Suppressor macrophage treated with lipopolysaccharide for 4 hours (primary cell): Measurements from ENCODE around the gene RER1.

Experiments
- DNase-seq: peaks from one replicate; pipeline ENCODE4 v3.0.0-alpha.2; 2020

Gene RER1

DNA sequence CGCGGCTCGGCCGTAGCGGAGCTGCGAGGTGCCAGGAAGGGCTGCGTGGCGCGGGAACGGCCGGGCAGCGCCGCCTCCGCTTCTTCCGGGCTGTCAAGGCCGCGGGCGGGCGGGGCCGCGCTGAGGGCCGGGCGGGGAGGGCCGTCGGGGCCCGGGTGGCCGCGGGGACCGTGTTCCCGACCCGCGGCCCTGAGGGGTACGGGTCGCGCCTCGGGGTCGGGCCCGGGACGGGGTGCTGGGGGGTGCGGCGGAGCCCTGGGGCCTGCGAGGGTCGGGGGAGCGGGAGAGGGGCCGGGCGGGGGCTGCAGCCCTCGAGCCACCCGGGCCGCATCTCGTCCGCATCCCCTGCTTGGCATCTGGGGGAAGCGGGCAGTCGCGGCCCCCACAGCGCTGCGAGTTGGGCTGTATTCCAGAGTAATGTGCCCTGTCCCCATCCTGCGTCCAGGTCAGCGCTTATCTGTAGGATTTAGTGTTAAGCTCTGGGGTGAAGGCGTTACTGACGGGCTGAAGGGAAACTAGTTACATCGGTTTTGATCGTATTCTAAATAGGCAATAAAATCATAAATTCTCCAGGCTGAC, 379 bp downstream of the RER1 start:
- DNase-seq, result no peak

DNA sequence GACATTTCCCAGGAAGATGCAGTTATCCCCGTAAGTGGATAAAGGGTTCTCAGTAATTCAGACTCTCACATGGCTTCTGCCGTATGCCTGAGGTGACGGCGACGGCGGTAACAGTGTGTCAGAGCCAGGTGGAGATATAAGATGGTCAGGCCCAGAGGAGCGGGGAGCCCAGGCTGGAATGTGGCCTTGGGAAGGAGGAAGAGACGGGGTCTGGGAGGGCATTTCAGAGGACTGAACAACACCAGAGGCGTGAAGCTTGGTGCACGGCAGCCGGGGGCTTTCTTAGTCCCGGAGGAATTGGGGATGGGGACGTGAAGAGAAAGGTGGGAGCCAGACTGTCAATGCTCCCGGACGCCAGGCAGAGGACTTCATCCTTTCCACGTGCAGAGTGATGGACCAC, 1.0 kb downstream of the RER1 start:
- no peak for DNase-seq

DNA sequence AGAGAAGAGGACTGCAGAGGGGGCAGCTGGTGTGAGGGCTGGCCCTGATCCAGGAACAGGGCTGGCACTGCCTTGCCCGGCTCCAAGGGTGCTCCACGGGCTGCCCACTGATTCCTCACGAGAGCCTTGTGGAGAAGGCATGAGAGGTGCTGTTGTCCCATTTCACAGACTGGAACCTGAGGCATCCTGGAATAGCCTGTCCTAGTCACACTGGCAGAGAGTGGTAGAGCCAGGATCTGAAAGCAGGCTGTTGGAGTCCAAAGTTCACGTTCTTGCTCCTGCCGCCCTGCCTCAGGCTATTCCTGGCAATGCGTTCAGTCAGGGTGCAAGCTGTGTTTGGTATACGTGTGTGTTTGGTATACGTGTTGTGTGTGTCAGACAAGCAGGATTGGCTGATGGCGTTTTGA, 1.8 kb downstream of the RER1 start:
- DNase-seq, result no peak

DNA sequence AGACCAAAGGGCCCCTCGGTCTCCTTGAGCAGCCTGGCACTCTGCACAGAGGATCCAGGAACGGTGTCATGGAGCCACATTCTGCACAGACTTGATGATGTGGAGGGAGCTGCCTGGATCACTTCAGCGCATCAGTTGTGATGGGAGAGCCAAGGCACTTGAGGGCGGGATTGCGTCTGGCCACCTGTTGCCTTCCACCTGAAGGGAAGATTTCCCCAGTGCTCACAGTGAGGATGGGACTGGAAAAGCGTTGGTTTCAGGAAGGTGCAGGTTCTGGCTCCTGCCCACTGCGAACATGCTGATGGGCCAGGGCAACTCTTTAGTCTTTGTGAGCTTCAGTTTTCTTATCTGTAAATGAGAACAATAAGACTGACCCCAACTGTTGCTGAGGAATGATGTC, 2.6 kb downstream of the RER1 start:
- no peak for DNase-seq

DNA sequence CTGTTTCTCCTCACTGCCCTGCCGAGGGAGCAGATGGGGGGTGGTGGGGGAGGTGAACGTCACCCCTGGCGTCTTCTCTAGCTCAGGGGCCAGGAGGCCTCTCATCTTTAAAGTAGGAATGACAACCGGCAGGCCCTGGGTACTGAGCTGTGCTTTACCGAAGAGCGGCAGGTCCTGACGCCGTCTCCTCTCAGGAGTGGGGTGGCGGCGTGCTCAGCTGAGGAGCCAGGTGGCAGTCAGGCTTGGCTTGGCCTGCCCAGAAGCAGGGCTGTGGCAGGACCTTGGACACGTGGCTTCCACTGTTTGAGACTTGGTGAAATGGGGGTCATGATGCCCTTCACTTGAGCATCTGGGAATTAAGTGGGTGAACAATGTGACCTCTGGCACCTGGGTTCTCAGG, 3.1 kb downstream of the RER1 start:
- DNase-seq, result no peak

DNA sequence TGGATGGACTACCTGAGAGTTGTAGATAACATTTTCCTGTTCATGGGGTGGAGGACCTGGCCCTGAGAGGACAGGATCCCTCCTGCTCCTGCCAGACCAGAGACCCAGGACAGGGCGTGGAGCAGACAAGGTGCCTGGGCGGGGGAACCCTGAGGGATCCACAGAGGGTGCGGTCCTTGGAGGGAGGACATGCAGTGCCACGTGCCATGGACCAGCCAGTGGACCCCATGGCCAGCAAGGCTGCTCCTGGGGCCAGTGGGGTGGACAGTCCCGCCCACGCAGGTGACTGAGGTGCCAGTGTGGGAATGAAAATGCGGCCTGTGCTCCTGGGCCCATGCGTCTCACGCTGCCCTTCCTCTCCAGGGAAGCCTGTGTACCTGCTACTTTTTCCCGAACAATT, 3.6 kb downstream of the RER1 start:
- no peak for DNase-seq

DNA sequence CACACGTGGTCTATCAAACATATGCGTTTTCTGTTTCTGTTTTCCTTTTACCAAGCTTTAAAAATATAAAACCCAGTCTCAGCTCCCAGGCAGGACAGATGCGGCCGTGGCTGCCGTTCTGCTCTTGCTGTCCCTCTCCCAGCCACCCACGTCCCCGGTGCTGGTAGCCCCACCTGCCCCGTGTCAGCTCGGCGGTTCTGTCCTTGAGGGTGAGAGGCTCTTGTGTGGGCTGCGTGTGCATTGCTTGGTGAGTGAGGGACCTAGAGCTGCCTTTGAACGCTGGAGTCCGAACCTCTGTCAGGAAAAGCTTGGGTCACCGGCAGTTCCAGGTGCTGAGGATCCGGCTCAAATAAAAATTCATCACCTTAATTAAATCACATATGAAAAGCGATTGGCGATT, 4.4 kb downstream of the RER1 start:
- no peak for DNase-seq

DNA sequence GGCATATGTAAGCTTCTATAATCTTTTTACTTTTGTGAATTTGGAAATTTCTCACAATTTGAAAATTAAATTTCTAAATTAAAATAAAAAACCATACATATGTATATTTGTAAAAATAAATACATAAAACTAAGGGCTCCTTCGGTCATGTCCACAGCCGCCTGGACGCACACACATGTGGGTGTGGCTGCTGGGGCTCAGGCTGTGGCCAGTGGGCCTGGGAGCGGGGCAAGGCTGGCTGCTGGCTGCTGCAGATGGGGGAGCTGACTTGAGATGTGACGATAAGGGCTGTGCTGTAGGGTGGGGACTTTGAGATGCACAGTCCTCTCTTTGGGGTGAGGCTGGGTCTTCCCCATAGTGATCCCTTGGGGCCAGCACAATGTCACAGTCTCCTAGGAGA, 4.8 kb downstream of the RER1 start:
- DNase-seq, result no peak

DNA sequence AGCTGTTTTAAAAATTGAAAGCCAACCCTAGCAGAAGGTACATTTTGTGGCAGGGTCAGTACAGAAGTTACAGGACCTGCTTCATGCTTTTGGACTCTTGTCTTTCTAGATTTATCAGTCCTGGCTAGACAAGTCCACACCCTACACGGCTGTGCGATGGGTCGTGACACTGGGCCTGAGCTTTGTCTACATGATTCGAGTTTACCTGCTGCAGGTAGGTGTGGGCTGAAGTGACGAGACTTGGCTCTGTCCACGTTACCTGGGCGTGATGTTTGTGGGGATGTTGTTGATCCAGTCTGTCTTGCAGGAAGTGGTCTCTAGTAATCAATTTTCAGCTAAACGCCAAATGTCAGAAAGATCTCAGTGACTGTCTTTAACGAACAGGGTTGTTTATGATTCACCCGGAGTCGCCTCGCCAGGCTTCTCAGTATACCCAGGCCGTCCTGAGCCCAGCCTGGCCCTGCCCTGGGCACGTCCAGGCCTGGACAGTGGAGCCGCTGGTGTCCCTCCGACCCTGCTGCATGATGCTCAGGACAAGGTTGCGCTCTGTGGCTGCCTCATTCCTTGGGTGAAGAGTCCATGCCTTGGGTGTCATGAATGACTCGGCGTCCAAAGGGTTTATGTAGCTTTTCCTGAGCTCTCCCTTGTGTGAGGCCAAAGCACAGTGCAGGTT, 5.5 kb downstream of the RER1 start:
- DNase-seq, result no peak

DNA sequence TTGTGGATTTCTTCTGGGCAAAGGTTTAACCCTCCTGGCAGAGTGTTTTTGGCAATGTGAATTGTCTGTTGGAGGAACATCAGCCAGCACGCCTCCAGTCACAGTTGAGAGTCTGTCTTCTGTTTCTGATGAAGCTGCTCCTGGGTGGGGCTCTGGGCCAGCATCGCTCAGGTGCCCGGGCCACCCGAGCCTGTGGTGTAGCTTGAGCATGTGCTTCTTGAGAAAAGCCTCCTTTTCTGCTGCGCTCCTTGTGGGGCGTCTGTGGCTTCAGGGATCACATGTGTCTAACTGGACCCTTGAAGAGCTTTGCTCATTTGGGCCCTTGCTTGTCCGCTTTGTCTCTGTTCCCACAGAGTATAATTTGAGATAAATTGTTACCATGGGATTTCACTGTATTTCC, 7.2 kb downstream of the RER1 start:
- no peak for DNase-seq

DNA sequence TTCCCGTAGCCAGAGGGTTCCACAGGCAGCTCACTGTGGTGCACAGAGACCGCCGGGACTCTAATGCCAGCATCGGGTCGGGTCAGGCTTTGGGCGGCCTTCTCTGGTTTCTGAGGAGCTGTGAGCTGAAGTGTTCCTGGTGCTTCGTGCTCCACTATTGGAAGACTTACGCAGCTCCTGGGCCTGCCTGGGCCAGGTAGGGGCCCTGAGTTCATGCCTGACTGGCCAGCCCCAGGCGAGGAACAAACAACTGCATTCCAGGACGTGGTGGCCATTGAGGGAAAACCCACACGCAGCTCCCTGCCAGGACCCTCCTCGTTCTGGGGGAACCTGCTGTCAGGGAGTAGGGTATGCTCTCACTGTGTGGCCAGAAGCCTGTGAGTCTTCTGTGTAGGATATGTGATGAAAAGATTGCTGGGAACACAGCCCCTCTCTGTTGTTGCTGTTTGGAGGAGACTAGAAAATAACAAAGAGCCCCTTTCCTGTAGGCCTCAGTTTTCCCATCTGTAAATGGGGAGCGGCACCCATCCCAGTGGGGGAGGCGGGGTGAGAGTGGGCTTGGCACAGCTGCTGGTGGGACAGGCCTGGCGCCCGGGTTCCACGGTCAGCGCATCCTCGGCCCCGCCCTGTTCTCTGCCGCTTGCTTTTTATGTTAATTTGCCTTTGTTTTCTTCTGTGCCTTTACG, 8.4 kb downstream of the RER1 start:
- DNase-seq, result no peak

DNA sequence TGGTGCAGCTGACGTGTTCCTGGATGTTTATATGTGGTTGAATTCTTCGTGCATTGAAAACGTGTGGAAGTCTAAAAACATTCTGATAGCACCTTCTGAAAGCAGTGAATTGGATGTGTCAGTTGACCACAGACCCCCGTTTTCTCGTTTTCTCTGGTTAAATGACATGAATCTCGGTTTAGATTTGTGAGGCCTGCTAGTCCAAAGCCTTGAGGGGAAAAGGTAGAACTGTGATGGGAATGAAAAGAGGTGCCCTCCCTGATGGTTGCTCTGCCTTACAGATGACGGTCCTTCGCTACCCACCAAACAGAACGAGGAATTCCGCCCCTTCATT, 8.9 kb downstream of the RER1 start:
- DNase-seq, result no peak

DNA sequence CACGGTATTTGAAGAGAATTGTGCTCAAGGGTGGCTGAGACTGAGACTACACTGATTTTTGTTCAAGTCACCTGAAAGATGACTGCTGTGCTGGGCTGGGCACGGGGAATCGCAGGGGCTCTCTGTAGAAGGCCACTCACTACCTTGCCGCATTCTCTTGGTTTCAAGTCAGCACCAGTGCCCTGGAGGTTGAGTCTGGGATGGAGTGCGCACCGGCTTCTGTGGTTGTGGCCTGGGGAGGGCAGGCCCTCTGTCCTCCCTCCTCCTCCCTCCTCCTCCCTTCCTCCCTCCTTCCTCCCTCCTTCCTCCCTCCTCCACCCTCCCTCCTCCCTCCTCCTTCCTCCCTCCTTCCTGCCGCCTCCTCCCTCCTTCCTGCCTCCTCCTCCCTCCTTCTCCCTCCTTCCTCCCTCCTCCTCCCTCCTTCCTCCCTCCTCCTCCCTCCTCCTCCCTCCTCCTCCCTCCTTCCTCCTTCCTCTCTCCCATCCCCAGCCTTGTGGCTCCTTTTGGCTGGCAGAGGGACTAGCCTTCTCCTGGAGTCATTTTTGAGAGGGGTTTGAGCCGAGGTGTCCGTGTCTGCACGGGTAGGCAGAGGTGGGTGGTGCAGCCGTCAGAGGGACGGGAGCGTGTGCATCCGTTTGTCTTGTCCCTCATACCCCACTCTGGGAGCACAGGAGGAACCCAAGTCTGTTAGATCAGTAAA, 9.5 kb downstream of the RER1 start:
- no peak for DNase-seq

DNA sequence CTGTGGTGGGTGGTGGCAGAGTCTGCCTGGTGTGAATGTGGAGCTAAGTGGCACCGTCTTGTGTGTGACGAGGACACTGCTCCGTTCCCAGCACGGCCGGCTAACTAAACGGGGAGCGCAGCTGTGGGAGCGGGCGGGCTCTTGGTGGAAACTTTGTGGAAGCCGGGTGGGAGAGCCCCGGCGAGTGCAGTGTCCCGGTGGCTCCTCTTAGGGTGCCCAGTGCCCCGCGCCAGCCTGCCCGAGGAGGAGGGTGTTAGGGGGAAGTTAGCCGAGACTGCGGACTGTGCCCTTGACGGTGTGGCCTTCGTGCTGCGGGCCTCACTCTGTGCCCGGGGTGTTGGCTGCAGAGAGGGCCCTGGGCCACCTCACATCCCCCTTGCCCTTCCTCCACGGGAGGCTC, 10.8 kb downstream of the RER1 start:
- DNase-seq, result no peak

DNA sequence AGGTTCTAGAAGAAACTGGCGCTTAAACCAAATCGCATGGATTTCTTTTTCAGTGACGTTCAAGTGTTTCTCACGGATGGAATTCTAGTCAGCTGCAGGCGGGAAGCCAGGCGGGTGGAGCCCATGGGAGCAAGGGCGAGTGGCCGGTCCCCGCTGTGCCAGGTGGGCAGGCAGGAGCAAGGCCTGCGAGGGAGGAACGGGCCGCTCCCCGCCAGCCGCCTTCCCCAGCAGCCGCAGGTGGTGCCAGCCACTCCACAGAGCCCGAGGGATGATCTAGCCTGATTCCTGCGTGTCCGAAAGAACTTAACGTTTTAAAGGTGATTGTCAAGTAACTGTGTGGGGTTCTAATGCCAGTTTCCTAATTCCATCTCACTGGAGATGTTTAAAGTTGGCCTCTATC, 11.6 kb downstream of the RER1 start:
- DNase-seq, result no peak

DNA sequence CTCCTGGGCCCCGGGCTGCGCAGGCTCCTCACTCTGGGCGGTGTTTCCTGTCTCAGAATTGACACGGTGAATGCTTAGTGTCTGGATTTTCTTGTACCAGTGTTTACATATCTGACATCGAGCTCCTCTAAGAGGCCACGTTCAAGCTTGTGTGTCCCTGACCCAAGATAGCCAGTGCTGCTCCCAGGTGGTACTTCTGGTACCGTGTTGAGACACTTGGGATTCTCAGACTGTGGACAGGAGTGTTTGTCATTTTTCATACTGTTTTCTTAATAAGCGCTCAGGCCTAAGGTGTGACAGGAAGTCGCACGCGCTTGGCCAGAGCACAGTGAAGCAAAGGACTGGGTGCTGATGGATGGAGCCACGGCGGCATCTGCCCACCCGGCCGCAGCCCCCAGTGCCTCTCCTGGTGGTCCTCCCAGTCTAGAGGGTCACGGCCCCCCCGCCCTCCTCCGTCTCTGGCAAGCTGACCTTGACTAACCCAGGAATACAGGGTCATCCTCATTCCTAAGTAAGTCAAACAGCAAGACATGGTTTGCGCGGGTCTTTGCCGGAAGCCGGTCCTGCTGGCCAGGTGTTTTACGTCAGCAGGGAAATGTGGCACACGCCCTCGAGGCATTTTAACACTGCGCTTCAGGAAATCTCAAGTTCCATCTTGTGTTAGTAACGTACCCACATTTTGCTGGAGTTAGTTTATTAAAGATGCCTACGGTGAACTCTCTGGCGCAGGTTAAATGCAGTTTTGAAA, 12.7 kb downstream of the RER1 start:
- no peak for DNase-seq

DNA sequence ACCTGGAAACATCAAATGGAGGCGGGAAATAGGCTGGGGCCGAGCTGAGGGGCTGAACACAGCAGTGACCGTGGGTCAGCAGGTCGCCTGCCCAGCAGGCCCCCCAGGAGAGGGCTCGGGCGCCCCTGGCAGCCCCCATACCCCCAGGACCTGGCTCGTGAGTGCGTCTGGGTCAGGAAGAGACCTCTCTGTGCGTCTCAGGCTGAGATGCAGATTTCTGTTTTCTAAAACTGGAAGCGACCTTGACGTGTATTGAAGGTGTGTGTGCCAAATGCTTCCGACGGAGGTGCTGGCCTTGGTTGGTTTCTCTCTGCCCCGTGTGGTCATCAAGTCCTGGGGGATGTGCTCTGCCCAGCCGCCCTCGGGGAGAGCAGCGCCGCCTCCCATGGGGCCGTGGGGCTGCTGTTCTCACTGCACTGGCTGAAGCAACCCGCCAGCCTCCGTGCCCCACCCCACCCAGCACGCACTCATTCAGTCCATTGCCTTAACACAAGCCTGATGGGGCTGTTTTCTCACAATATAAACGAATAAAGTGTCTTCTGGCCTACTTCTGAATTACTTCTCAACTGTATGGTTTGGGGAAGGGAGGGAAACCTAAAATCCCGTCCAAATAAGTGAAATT, 13.4 kb downstream of the RER1 start:
- no peak for DNase-seq

DNA sequence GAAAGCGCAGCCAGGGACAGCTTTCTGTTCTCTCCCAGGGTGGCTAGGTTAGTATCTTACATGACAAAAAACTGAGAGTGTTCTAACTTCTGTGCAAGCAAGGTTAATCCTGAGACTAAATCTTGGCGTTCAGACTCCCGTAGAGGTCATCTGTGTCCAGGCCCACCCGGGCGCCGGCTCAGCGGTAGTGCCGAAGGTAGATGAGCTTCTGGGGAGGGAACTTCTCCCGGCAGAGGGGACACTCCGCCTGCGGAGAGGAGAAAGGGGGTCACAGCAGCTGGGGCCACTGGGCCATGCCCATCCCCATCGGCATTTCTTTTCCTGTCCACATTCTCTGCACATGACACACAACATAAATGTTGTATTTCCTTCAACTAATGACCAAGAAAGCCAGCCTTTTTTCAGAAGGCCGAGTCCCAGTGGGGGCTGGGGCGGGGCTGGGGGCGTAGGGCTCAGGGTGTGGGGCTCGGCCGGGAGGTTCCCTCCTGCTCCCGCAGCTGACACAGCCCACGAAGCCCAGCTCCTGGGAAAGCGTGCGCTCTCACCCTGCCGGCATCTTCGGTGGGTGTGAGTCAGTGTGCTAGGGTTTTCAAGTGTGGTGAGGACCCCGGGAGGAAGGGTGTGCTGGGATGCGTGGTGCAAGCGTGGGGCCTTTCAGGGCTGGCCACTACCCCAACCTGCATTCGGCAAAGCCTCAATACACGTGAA, 14.1 kb downstream of the RER1 start:
- DNase-seq, result no peak

DNA sequence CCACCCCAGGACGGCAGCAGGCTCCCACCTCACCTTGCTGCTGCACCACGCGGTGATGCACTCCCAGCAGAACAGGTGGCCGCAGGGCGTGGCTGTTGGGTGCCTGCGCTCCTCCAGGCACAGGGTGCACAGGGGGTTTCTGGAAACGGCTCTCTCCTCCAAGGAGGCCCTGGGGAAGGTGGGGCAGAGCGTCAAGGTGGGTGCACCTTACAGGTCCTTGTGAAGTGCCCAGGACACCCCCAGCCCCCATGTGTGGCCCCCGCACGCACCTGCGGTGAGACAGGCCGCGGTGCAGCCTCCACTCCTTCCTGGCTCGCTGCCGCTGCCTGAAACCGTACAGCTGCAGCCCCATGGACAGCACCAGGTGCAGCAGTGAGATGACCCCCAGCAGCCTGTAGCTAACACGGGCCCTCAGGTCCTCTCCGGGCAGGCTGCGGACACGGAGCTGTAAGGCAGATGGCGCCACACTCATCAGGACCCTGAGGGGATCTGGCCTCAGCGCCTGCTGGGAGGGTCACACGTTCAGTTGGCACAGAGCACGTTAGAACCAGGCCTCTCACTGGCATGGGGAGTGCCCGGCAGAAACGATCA, 14.9 kb downstream of the RER1 start:
- no peak for DNase-seq

DNA sequence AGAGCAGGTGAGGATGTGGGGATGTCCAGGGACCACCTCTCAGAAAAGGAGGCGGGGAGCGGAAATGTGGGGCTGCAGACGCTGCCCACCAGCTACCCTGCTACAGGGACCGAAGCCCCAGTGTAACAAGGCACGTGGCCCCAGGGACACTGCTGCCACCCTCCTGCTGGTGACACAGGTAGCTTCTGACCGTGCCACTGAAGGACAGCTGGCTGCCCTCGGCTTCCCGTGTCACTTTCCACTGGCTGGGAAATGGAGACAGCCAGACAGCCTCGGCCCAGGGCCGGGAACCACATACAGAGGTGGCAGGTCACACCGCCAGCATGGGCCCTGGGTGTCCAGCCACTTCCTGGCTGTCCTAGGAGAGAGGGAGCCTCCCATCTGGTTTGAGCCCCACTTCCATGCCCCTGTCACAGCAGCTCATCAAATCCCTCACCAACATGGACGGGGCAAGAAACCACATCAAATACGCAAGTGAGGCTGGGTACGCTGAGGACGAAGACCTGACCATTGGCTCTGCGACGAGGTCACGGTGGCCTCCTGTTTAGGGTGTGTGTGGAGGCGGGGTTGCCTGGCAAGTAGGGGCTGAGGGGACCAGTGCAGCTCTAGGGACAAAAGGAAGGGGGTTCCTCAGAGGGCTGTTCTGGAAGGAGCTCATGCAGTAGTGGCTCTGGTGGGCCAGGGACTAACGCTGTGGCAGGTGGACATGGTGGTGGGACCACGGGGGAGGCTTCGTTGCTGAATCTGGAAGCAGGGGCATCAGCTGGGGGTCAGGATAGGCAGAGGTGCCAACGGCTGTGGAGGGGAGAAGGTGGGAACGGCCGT, 15.7 kb downstream of the RER1 start:
- DNase-seq, result no peak

DNA sequence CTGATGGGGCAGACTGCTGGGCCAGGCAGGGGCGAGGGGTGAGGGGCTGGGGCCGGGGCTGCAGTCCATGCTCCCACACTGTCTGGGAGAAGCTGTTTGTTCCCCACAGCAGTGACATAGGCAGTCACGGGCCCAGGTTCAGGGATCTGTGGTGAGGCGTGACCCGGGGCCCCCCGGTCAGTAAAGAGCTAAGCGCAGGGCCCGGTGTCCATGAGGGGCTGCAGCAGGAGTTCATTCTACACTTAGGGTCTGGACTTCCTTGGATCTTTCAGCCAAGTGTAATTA, 16.3 kb downstream of the RER1 start:
- no peak for DNase-seq
